B cell (primary cell): ENCODE data around the gene LTB. TPM values are rescaled to one million over a fixed set of nuclear protein-coding genes. Genes with fewer than 3 reads are reported as not detected.

Experiments
- ATAC-seq: fragments of 200-7000 bp; cut with Tn5 transposase; one replicate; pipeline ENCODE4 v1.10.0; 2021; ENCODE audit warnings: low read depth, mild to moderate bottlenecking, moderate number of reproducible peaks, moderate library complexity
- CTCF ChIA-PET: fragments of 350-600 bp; sonication (Branson Sonifier 250); formaldehyde crosslinking; loops from one replicate; lab custom pipeline; 2021; ENCODE audit warnings: antibody characterized with exemption, inconsistent platforms; lab: Charles Lee
- POLR2A ChIA-PET: fragments of 350-600 bp; sonication (Branson Sonifier 250); formaldehyde crosslinking; loops from one replicate; lab custom pipeline; 2021; ENCODE audit warnings: antibody characterized with exemption; lab: Charles Lee
- DNase-seq: peaks from one replicate; pipeline ENCODE4 v3.0.0; 2013
- H2AFZ ChIP-seq: 2 replicates; pipeline ENCODE4 v1.6.1; 2012; ENCODE audit warnings: mild to moderate bottlenecking, low read depth, low read length; ENCODE audit not compliant: insufficient read depth, poor library complexity, severe bottlenecking
- H3K27ac ChIP-seq, 2 donors: 1 replicate in 1 of 2; 2 replicates in 1 of 2; pipeline ENCODE4 v1.5.1; 2012 to 2013; ENCODE audit warnings: low read length in 2 of 2, mild to moderate bottlenecking in 2 of 2, moderate library complexity in 1 of 2
- H3K27me3 ChIP-seq, 4 experiments: fragments of 200-600 bp in 1 of 4; sonication (generic) in 1 of 4; replicated peaks in 1 of 4; 1 replicate in 2 of 4; 2 replicates in 2 of 4; pipeline versions ENCODE4 v1.6.1 to v1.7.0; 2013 to 2016; ENCODE audit warnings: low read length in 3 of 4, mild to moderate bottlenecking in 2 of 4, mixed read lengths in 1 of 4, moderate library complexity in 1 of 4; ENCODE audit not compliant: insufficient read depth in 4 of 4, control insufficient read depth in 3 of 4; ENCODE audit errors: control extremely low read depth in 1 of 4
- H3K36me3 ChIP-seq, 2 experiments: replicated peaks in 1 of 2; 1 replicate in 1 of 2; 2 replicates in 1 of 2; pipeline versions ENCODE4 v1.6.1 to v1.7.1; 2013; ENCODE audit warnings: low read length in 1 of 2; ENCODE audit not compliant: insufficient read depth in 2 of 2, control insufficient read depth in 1 of 2; ENCODE audit errors: control extremely low read depth in 1 of 2, extremely low read depth in 1 of 2
- H3K4me1 ChIP-seq, 2 donors: fragments of 200-600 bp in 1 of 2; sonication (generic) in 1 of 2; 1 replicate in 1 of 2; 2 replicates in 1 of 2; pipeline versions ENCODE4 v1.5.1 to v1.6.1; 2013 to 2017; ENCODE audit warnings: low read length in 2 of 2; ENCODE audit not compliant: control insufficient read depth in 2 of 2, insufficient read depth in 2 of 2
- H3K4me2 ChIP-seq: replicated peaks from 2 replicates; pipeline ENCODE3; 2012; ENCODE audit warnings: mild to moderate bottlenecking, low read depth, low read length; ENCODE audit not compliant: poor library complexity, severe bottlenecking
- H3K4me3 ChIP-seq, 5 experiments: fragments of 200-600 bp in 1 of 5; sonication (generic) in 1 of 5; 1 replicate in 3 of 5; 2 replicates in 2 of 5; pipeline versions ENCODE4 v1.5.1 to v1.7.0; 2011 to 2016; ENCODE audit warnings: low read length in 4 of 5, mild to moderate bottlenecking in 4 of 5, low read depth in 2 of 5, control low read depth in 1 of 5, moderate library complexity in 1 of 5; ENCODE audit not compliant: insufficient read depth in 1 of 5; ENCODE audit errors: control extremely low read depth in 1 of 5, extremely low read depth in 1 of 5
- H3K79me2 ChIP-seq: fragments of 200-600 bp; sonication (generic); one replicate; pipeline ENCODE4 v1.6.0; 2016; ENCODE audit warnings: low read length; ENCODE audit not compliant: control insufficient read depth, insufficient read depth
- H3K9ac ChIP-seq: fragments of 200-600 bp; sonication (generic); 2 replicates; pipeline ENCODE4 v1.6.1; 2017; ENCODE audit warnings: mild to moderate bottlenecking, low read length, moderate library complexity
- H3K9me3 ChIP-seq, 3 donors: one replicate each; pipeline versions ENCODE4 v1.6.1 to v1.7.1; 2013; ENCODE audit warnings: low read length in 2 of 3; ENCODE audit not compliant: control insufficient read depth in 2 of 3, insufficient read depth in 1 of 3; ENCODE audit errors: control extremely low read depth in 1 of 3
- H4K20me1 ChIP-seq: 2 replicates; pipeline ENCODE4 v1.6.0; 2012; ENCODE audit warnings: mild to moderate bottlenecking, low read length; ENCODE audit not compliant: insufficient read depth, control insufficient read depth, poor library complexity, severe bottlenecking
- H3K27ac Mint-ChIP-seq: one replicate; pipeline ENCODE4 v1.8.0; 2021; ENCODE audit warnings: mixed read lengths
- H3K27me3 Mint-ChIP-seq: one replicate; pipeline ENCODE4 v1.8.0; 2021; ENCODE audit warnings: mixed read lengths
- H3K4me1 Mint-ChIP-seq: one replicate; pipeline ENCODE4 v1.8.0; 2021; ENCODE audit warnings: mixed read lengths
- H3K4me3 Mint-ChIP-seq: one replicate; pipeline ENCODE4 v1.8.0; 2021; ENCODE audit warnings: mixed read lengths
- H3K9me3 Mint-ChIP-seq: one replicate; pipeline ENCODE4 v1.8.0; 2022; ENCODE audit warnings: mixed read lengths; ENCODE audit not compliant: insufficient read depth
- EZH2 ChIP-seq: IDR thresholded peaks from 2 replicates; pipeline ENCODE4 v1.6.1; 2012; ENCODE audit warnings: borderline replicate concordance, low read depth, mild to moderate bottlenecking, moderate library complexity, low read length; ENCODE audit not compliant: insufficient read depth, poor library complexity, severe bottlenecking
- WGBS: methylation state at CpG from one replicate; pipeline ENCODE4 v1.1.5; 2013; ENCODE audit warnings: missing lambda C conversion rate; ENCODE audit not compliant: insufficient coverage; 5-methylcytosine and 5-hydroxymethylcytosine counted together
- intact Hi-C: fragments of 100-400 bp; cut with micrococcal nuclease; formaldehyde crosslinking; loops from one replicate; pipeline ENCODE4 v1.10.0; 2022
- polyA plus RNA-seq: library from polyadenylated mRNA; depleted of rRNA; stranded (reverse); fragments of >200 nt; gene quantifications from 2 replicates; pipeline ENCODE4 v1.2.3, GENCODE V29; 2012
- total RNA-seq, 2 donors: library from RNA; stranded (reverse); fragments of 120-200 nt in 1 of 2; gene quantifications; 1 replicate in 1 of 2; 2 replicates in 1 of 2; pipeline versions ENCODE4 v1.2.3 to v1.2.4, GENCODE V29; 2013 to 2022
- TF ChIP-seq, protein P1 (sequence below): fragments of 200-600 bp; IDR thresholded peaks from one replicate; pipeline ENCODE4 v1.8.0; 2022; ENCODE audit warnings: antibody characterized with exemption, mild to moderate bottlenecking

LTB gene
- total and polyA plus RNA-seq, 2 donors (not counting 1 experiment from before 2014, with no cell fraction given), result 488 to 938 TPM

- Histone ChIP-seq H3K9me3 (no peaks in the 10 kb centered on the region), H3K36me3 (peaks cover 4 to 71% of the 10 kb centered on the region in 2 experiments), H3K4me1 (no peaks in the 10 kb centered on the region), H3K9ac (no peak overlapping the region), H3K4me3 (no peak overlapping the region), H2AFZ (no peak overlapping the region), H4K20me1 (peaks cover 71% of the 10 kb centered on the region), H3K79me2 (peaks cover 15% of the 10 kb centered on the region), H3K27ac (no peak overlapping the region), H3K4me2 (no peak overlapping the region), H3K27me3 (no peaks in the 10 kb centered on the region)
- ATAC-seq, result no peak
- 78% methylated on average over 1 of the region's 9 CpGs for WGBS
- Mint-ChIP-seq H3K9me3 (no peaks in the 10 kb centered on the region), H3K27me3 (no peaks in the 10 kb centered on the region), H3K4me3 (no peak overlapping the region), H3K4me1 (peaks cover 14% of the 10 kb centered on the region), H3K27ac (peak overlapping the region; percentile 15)
- POLR2A ChIA-PET, result interaction anchor here (0.6 kb wide), 1 partner anchor 139 kb away, joined by 11 read pairs; no protein-coding TSS in a partner anchor
- CTCF ChIA-PET, result interaction anchor here (1.3 to 1.4 kb wide), 2 partner anchors 9 to 258 kb away, joined by 3 to 4 read pairs; no protein-coding TSS in a partner anchor
- TF ChIP-seq, protein P1, sequence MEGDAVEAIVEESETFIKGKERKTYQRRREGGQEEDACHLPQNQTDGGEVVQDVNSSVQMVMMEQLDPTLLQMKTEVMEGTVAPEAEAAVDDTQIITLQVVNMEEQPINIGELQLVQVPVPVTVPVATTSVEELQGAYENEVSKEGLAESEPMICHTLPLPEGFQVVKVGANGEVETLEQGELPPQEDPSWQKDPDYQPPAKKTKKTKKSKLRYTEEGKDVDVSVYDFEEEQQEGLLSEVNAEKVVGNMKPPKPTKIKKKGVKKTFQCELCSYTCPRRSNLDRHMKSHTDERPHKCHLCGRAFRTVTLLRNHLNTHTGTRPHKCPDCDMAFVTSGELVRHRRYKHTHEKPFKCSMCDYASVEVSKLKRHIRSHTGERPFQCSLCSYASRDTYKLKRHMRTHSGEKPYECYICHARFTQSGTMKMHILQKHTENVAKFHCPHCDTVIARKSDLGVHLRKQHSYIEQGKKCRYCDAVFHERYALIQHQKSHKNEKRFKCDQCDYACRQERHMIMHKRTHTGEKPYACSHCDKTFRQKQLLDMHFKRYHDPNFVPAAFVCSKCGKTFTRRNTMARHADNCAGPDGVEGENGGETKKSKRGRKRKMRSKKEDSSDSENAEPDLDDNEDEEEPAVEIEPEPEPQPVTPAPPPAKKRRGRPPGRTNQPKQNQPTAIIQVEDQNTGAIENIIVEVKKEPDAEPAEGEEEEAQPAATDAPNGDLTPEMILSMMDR, result no peak
- TF ChIP-seq EZH2, result no peak
- intact Hi-C loops, result no loop called here
- DNase-seq, result no peak
These were observed 50.2 kb downstream of the LTB start for GRCh38 chr6:31531771-31532643.

GRCh38 chr6:31531162-31531561 lies 51.1 kb downstream of the LTB start:
- no peak for DNase-seq
- H3K27me3 ChIP-seq, result no peaks in the 10 kb centered on the region
- H2AFZ ChIP-seq, result no peak overlapping the region
- ATAC-seq, result no peak
- H3K4me1 ChIP-seq, result no peaks in the 10 kb centered on the region
- H3K27ac ChIP-seq, result no peak overlapping the region
- no peaks in the 10 kb centered on the region for H3K9me3 Mint-ChIP-seq
- peaks cover 62% of the 10 kb centered on the region for H4K20me1 ChIP-seq
- 100% methylated on average over 1 of the region's 7 CpGs for WGBS
- H3K4me2 ChIP-seq, result no peak overlapping the region
- no peak overlapping the region for H3K27ac Mint-ChIP-seq
- no peak overlapping the region for H3K9ac ChIP-seq
- H3K27me3 Mint-ChIP-seq, result no peaks in the 10 kb centered on the region
- H3K4me1 Mint-ChIP-seq, result peaks cover 14% of the 10 kb centered on the region
- H3K4me3 ChIP-seq, result no peak overlapping the region
- peaks cover 10% of the 10 kb centered on the region for H3K79me2 ChIP-seq
- ChIA-PET CTCF (interaction anchor here (1.3 to 1.4 kb wide), 2 partner anchors 10 to 259 kb away, joined by 3 to 4 read pairs; no protein-coding TSS in a partner anchor), POLR2A (interaction anchor here (0.6 kb wide), 1 partner anchor 138 kb away, joined by 11 read pairs; no protein-coding TSS in a partner anchor)
- H3K36me3 ChIP-seq, result peaks cover 3 to 63% of the 10 kb centered on the region in 2 experiments
- intact Hi-C loops, result no loop called here
- no peak for TF ChIP-seq EZH2
- TF ChIP-seq, protein P1, result no peak
- H3K9me3 ChIP-seq, result no peaks in the 10 kb centered on the region
- H3K4me3 Mint-ChIP-seq, result no peak overlapping the region
